Ovary (tissue), 3 donors: ENCODE measurements around the gene RASD1.

ENCODE experiments used
- CTCF ChIP-seq, 3 donors: fragments of 450-650 bp in 2 of 3; fragments of 200-600 bp in 1 of 3; IDR thresholded peaks; one replicate each; pipeline versions ENCODE4 v1.5.1 to v1.8.0; 2016 to 2022; ENCODE audit warnings: antibody characterized with exemption in 3 of 3, mild to moderate bottlenecking in 1 of 3
- EP300 ChIP-seq: sonication (generic); formaldehyde crosslinking; IDR thresholded peaks from one replicate; pipeline ENCODE4 v1.6.1; 2017; ENCODE audit warnings: antibody characterized with exemption
- POLR2A ChIP-seq: fragments of 450-650 bp; IDR thresholded peaks from one replicate; pipeline ENCODE4 v1.6.1; 2017; ENCODE audit warnings: antibody characterized with exemption, mild to moderate bottlenecking, moderate library complexity
- donor health status: DM: no; HTN: no; CAD: no.

DNA sequence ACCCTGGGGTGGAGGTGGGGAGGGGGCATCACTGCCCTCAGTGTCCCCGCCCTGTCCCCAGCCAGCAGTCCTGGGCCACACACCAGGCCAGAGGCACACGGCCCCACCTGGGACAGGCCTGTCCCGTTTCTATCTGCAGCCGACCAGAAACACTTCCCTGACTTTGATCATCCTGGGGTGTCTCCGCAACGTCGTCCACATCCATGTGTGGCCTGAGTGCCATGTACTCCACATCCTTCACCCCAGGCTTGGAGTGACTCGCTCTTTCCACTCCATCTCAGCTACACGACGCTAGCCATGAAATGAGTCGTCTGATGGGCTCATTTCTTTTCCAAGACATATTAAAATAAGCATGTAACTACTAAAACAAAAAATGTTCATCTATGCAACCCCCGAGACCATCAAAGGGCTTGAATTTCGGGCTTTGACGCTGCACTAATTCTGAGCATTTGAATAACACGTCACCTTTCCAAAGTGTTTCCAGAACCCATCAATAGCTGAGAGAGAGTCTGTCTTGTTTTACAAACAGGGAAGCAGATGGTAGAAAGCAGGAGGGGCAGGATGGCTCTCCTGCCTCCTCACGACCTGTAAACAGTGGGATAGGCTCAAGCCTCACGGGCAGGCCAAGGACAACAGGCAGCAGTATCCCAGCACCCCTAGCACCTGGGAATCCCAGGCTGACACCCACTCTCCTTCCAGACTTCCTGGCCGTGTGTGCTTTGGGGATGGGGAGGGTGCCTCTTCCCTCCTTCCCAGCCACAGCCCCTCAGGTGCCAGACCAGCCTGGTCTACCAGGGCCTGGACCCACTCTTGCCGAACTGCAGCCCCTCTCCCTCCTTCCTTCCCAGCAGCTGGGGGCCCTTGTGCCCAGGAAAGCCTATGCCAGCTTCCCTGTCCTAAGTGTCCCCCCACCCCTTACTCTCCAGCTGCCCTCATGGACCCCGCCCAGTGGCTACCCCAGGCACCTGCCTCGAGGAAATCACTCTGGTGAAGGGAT lies 20.0 kb upstream of the RASD1 start:
- TF ChIP-seq CTCF (IDR thresholded peaks at IDR 0.05) (no peak), POLR2A (no peak), EP300 (no peak)
